Glutamatergic neuron (in vitro differentiated cells): ENCODE measurements around the gene APOB. TPM values are rescaled to one million over a fixed set of nuclear protein-coding genes. Genes with fewer than 3 reads are reported as not detected.

ENCODE experiments used
- DNase-seq: peaks from one replicate; pipeline ENCODE4 v3.0.0; 2022
- H3K27ac Mint-ChIP-seq: one replicate; pipeline ENCODE4 v1.8.0; 2020; ENCODE audit warnings: mild to moderate bottlenecking, mixed read lengths, inconsistent platforms; ENCODE audit not compliant: unreplicated experiment
- H3K27me3 Mint-ChIP-seq: one replicate; pipeline ENCODE4 v1.8.0; 2020; ENCODE audit warnings: mild to moderate bottlenecking, moderate library complexity, mixed read lengths, inconsistent platforms; ENCODE audit not compliant: unreplicated experiment
- H3K36me3 Mint-ChIP-seq: one replicate; pipeline ENCODE4 v1.8.0; 2020; ENCODE audit warnings: mild to moderate bottlenecking, mixed read lengths, inconsistent platforms; ENCODE audit not compliant: unreplicated experiment
- H3K4me1 Mint-ChIP-seq: one replicate; pipeline ENCODE4 v1.8.0; 2020; ENCODE audit warnings: mild to moderate bottlenecking, low read depth, mixed read lengths, inconsistent platforms; ENCODE audit not compliant: unreplicated experiment
- H3K4me3 Mint-ChIP-seq: one replicate; pipeline ENCODE4 v1.8.0; 2020; ENCODE audit warnings: mild to moderate bottlenecking, mixed read lengths, inconsistent platforms; ENCODE audit not compliant: unreplicated experiment
- H3K9me3 Mint-ChIP-seq: one replicate; pipeline ENCODE4 v1.8.0; 2020; ENCODE audit warnings: mild to moderate bottlenecking, moderate library complexity, mixed read lengths, inconsistent platforms; ENCODE audit not compliant: unreplicated experiment
- total RNA-seq: library from RNA; stranded (reverse); fragmentation: NEBNext Ultra II Directional; extraction: Animal tissue kit (Norgen Biotek cat#: 25700); gene quantifications from one replicate; pipeline ENCODE4 v1.2.1, GENCODE V29; 2021; ENCODE audit not compliant: unreplicated experiment
- TF ChIP-seq, protein P1 (sequence below): fragments of 200-600 bp; sonication (generic); IDR thresholded peaks from one replicate; pipeline ENCODE4 v1.5.0; 2021; ENCODE audit not compliant: partially characterized antibody, unreplicated experiment

APOB gene
- total RNA-seq, 1 donor from 2014 or later: not detected

DNA sequence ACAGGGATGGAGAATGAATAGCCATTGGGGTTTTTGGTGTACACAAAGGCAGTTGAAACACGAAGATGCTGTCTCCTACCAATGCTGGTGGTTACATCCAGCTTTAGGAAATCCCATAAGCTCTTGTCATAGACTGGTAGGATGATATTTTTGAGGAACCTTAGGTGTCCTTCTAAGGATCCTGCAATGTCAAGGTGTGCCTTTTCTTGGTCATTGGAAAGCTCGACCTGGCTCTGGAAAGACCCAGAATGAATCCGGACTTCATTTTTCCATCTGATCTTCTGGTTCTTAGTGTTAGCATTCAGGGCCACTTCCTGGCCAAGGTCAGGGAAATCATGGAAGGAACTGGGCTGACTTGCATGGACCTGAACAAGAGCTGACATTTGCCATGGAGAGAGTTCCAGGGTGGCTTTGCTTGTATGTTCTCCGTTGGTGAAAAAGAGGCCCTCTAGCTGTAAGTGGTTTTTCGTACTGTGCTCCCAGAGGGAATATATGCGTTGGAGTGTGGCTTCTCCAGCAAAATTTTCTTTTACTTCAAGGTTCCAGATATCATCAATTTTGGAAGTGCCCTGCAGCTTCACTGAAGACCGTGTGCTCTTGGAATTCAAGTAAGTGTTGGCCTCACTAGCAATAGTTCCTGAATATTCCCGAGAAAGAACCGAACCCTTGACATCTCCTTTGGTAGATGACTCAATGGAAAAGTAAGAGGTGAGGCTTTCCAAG, 38.0 kb downstream of the APOB start:
- Mint-ChIP-seq H3K9me3 (no peaks in the 10 kb centered on the region), H3K27me3 (no peaks in the 10 kb centered on the region), H3K4me1 (no peaks in the 10 kb centered on the region), H3K27ac (no peak overlapping the region), H3K4me3 (no peak overlapping the region), H3K36me3 (no peaks in the 10 kb centered on the region)
- TF ChIP-seq, protein P1, sequence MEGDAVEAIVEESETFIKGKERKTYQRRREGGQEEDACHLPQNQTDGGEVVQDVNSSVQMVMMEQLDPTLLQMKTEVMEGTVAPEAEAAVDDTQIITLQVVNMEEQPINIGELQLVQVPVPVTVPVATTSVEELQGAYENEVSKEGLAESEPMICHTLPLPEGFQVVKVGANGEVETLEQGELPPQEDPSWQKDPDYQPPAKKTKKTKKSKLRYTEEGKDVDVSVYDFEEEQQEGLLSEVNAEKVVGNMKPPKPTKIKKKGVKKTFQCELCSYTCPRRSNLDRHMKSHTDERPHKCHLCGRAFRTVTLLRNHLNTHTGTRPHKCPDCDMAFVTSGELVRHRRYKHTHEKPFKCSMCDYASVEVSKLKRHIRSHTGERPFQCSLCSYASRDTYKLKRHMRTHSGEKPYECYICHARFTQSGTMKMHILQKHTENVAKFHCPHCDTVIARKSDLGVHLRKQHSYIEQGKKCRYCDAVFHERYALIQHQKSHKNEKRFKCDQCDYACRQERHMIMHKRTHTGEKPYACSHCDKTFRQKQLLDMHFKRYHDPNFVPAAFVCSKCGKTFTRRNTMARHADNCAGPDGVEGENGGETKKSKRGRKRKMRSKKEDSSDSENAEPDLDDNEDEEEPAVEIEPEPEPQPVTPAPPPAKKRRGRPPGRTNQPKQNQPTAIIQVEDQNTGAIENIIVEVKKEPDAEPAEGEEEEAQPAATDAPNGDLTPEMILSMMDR: no peak
- DNase-seq: no peak

DNA sequence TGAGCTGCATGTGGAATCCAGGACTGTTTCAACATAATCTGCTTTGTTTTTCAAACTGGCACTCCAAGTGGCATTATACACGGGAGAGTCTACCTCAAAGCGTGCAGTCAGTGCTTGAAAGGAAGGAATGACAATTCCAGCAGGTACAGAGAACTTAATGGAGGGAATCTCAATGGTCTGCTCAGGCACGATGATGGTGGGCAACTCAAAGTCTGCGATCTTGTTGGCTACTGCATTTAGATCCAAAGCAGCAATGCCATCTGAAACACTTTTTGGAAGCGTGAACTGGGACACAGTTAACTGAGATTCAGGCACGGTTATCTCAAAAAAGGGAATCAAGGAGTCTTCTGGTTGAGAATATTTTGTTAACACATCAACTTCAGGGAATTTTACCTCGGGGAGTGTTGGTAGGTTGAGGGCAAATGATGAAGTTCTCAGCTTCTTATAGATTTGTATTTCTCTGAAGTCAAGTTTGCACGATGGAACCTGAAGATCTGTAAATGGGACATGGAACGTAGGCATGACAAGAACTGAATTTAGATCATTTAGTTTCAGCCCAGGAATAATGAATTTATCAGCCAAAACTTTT, 38.7 kb downstream of the APOB start:
- Mint-ChIP-seq H3K27ac (no peak overlapping the region), H3K4me1 (no peaks in the 10 kb centered on the region), H3K4me3 (no peak overlapping the region), H3K9me3 (no peaks in the 10 kb centered on the region), H3K27me3 (no peaks in the 10 kb centered on the region), H3K36me3 (no peaks in the 10 kb centered on the region)
- DNase-seq: no peak
- TF ChIP-seq, protein P1: no peak

DNA sequence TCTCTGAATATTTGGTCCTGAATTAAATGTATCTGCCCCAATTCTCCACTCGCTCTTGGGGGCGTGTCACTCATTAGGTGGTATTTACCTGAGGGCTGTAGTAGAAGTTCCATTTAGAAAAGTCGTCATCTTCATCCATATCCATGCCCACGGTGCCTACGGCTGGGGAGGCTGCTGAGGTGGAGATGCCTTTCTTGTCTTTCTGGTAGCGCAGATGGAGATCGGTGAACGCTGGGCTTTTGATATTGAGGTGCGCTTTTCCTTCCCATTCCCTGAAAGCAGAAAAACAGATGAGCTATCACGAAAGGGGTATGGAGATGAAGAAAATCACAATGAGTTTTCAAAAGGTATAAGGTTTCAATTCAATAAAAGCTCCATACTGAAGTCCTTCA, 39.7 kb downstream of the APOB start:
- DNase-seq: no peak
- TF ChIP-seq, protein P1: no peak
- Mint-ChIP-seq H3K27me3 (no peaks in the 10 kb centered on the region), H3K27ac (no peak overlapping the region), H3K9me3 (no peaks in the 10 kb centered on the region), H3K36me3 (no peaks in the 10 kb centered on the region), H3K4me3 (no peak overlapping the region), H3K4me1 (no peaks in the 10 kb centered on the region)

DNA sequence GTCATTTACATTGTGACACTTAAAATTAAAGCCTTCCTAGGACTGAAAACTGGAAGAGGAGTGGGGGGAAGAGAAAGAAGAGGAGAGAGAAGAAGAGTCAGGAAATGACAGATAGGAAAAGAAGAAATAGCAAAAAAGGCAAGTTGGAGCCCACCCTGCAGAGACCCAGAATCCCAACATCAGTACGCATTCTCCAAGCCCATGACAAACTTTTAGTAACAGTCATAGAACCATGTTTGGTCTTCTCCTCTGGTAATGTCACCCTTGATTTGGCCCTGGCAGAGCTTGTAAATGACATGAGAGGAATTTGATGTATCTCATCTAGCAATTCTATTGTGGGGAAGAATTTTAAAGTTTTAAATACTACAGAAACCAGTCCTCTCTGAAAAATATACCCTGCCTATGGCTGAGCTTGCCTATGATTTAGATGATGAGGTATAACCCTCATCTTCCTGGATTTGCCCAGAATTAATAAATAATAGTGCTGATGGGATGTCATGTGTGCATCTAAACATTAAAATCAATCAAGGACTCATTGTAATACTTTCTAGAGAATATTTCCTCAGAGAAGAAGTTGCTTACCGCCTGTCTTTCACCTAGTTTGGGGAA, 40.2 kb downstream of the APOB start:
- H3K27ac Mint-ChIP-seq: no peak overlapping the region
- DNase-seq: no peak
- TF ChIP-seq, protein P1: no peak
- no peaks in the 10 kb centered on the region for H3K36me3 Mint-ChIP-seq
- no peak overlapping the region for H3K4me3 Mint-ChIP-seq
- H3K9me3 Mint-ChIP-seq: no peaks in the 10 kb centered on the region
- H3K27me3 Mint-ChIP-seq: no peaks in the 10 kb centered on the region
- no peaks in the 10 kb centered on the region for H3K4me1 Mint-ChIP-seq

DNA sequence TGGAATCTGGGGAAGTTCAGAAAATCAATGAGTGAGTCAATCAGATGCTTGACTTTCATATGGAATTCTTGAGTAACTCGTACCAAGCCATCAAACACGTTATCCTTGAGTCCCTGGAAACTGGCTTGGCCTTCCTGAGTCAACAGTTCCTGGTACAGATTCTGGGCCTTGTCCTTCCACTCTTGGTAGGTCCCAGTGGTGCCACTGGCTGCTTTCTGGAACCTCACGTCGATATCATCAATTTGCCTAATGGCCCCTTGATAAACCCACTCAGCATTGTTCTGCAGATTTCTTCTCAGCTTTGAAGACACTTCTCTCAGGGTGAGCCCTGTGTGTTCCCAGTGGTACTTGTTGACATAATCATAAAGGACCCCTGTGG, 41.1 kb downstream of the APOB start:
- Mint-ChIP-seq H3K4me3 (no peak overlapping the region), H3K9me3 (no peaks in the 10 kb centered on the region), H3K27ac (no peak overlapping the region), H3K4me1 (no peaks in the 10 kb centered on the region), H3K36me3 (no peaks in the 10 kb centered on the region), H3K27me3 (no peaks in the 10 kb centered on the region)
- DNase-seq: no peak
- TF ChIP-seq, protein P1: no peak
